GM12891 (cell line): ENCODE measurements around the gene EPAS1.

Experiments used
- POU2F2 ChIP-seq: IDR thresholded peaks from 2 replicates; pipeline ENCODE4 v1.6.1; 2011; ENCODE audit warnings: low read depth, mild to moderate bottlenecking, control low read depth, low read length, moderate library complexity
- SPI1 ChIP-seq: IDR thresholded peaks from 2 replicates; pipeline ENCODE4 v1.6.1; 2011; ENCODE audit warnings: low read depth, low read length, control low read depth
- TAF1 ChIP-seq: IDR thresholded peaks from 2 replicates; pipeline ENCODE4 v1.6.1; 2011; ENCODE audit warnings: low read depth, low read length, control low read depth

- TF ChIP-seq POU2F2 (no peak), SPI1 (no peak), TAF1 (no peak)
Observed at GRCh38 chr2:46328291-46328690, 31.1 kb downstream of the EPAS1 start.
